Measurements from ENCODE around the gene LSM3.

LSM3 gene

DNA sequence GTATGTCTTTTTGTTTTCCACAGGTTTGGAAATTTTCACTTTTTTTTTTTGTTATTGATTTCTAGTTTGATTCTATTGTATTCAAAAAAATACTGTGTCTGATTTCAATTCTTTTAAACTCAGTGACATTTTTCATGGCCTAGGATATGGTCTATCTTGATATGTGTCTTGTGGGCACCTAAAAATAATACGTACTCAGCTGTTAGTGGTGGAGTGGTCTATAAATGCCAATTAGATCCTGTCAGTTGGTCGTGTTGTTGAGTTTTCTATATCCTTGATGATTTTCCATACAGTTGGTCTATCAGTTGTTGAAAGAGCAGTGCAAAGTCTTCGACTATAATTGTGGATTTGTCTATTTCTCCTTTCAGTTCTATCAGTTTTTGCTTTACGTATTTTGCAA, 61.7 kb downstream of the LSM3 start:
- no peak overlapping the region for H3K4me3 ChIP-seq (ENCODE audit: low read length)
- DNase-seq (ENCODE audit: low read depth) = no peak
- TF ChIP-seq, protein P1, sequence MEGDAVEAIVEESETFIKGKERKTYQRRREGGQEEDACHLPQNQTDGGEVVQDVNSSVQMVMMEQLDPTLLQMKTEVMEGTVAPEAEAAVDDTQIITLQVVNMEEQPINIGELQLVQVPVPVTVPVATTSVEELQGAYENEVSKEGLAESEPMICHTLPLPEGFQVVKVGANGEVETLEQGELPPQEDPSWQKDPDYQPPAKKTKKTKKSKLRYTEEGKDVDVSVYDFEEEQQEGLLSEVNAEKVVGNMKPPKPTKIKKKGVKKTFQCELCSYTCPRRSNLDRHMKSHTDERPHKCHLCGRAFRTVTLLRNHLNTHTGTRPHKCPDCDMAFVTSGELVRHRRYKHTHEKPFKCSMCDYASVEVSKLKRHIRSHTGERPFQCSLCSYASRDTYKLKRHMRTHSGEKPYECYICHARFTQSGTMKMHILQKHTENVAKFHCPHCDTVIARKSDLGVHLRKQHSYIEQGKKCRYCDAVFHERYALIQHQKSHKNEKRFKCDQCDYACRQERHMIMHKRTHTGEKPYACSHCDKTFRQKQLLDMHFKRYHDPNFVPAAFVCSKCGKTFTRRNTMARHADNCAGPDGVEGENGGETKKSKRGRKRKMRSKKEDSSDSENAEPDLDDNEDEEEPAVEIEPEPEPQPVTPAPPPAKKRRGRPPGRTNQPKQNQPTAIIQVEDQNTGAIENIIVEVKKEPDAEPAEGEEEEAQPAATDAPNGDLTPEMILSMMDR (IDR thresholded peaks at IDR 0.05; ENCODE audit: insufficient read depth, low read depth, low read length, missing control alignments) = no peak

DNA sequence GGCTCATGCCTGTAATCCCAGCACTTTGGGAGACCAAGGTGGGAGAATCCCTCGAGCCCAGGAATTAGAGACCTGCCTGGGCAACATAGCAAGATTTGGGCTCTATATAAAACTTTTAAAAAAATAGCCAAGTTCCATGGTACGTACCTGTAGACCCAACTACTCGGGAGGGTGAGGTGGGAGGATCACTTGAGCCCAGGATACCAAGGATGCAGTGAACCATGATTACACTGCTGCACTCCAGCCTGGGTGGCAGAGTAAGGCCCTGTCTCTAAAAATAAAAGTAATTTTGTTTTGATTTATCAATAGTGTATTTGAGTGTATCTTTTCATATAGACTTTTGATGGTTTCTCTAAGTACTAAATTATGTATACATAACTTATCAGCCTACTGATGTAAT, 63.1 kb downstream of the LSM3 start:
- no peak overlapping the region for H3K4me3 ChIP-seq (ENCODE audit: low read length)
- DNase-seq (ENCODE audit: low read depth) = no peak
- TF ChIP-seq, protein P1 (IDR thresholded peaks at IDR 0.05; ENCODE audit: insufficient read depth, low read depth, low read length, missing control alignments) = no peak

DNA sequence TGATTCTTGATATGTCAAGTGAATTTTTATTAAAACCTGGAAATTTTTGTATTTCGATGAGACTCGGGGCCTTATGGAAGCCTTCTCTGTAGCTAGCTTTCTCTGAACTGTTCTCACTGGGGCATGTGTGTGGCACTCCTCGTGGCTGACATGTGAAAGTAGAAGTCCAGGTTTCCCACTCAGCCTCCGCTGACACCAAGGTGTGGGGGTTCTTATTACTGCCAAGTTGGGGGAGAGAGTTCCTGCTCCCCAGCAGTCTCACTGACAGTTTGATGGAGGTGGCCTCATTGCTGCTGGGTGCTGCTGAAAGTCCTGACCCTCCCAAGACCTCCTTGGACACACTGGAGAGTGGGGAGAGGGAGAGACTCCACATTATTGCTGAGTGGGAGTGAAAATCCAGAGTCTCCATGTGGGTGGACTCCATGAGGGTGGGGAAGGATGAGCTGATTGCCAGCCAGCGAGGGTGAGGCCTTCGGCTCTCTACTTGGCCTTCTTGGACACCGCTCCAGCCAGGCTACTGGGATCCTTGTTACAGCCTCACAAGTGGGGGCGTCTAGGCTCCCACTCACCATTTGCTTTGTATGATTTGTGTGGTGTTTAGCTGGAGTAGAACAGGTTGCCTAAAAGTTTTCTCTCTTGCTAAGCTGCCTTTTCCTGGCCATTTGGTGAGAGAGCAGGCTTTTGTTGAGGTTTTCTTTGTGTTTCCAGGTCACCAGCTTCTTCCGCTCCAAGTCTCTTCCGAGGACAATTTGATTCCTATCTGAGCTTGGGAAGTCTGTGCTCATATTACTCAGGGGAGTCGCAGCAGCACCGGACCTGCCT, 64.1 kb downstream of the LSM3 start:
- no peak for DNase-seq (ENCODE audit: low read depth)
- TF ChIP-seq, protein P1 (IDR thresholded peaks at IDR 0.05; ENCODE audit: insufficient read depth, low read depth, low read length, missing control alignments) = no peak
- H3K4me3 ChIP-seq (ENCODE audit: low read length) = no peak overlapping the region

DNA sequence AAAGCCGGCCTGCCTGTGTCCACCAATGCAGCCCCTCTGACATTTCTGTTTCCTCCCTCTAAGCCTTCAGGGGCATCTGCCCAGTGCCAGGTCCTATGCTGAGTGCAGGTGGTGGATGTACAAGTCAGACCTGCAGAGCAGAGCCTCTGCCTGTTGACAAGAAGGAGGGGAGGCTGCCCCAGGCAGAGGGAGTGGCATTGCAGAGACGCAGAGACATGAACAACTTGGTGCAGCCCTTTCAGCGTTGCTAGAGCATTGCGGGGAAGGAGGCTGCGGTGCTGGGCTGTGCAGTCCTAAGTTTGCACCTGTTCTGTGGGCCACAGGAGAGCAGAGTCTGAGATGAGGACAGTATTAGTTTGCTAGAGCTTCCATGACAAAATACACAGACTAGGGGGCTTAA, 65.2 kb downstream of the LSM3 start:
- TF ChIP-seq, protein P1 (IDR thresholded peaks at IDR 0.05; ENCODE audit: insufficient read depth, low read depth, low read length, missing control alignments) = no peak
- no peak overlapping the region for H3K4me3 ChIP-seq (ENCODE audit: low read length)
- peak; percentile 75 for DNase-seq (ENCODE audit: low read depth)

DNA sequence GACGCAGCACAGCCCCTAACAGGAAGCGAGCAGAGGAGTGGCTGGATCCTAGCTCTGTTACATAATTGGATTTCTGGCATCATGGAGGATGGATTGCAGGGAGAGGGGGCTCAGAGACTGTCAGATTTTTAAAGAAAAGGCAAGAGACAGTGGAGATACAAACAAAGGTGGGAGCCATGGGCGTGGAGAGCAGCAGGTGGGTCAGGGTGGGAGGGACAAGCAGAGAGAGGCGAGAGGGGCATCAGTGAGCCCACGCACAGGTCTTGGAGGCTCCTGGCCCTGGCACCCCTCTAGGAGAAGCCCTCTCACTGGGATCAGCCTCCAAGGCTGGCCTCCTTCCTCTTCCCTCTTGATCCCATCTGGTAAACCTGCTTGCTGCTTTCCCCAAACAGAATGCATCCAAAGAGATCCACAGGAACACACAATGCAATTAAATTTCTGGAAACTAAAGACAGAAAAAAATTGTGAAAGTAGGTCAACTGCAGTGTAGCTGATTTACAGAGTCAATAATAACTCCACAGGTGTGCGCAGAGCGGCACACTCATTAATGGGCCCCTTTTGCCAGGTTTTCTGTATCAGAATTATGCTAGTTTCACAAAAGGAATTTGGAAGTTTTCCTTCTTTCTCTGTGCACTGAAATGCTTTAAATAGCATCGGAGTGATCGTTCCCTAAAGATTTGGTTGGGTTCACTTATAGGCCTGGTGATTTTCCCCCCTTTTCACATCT, 66.1 kb downstream of the LSM3 start:
- TF ChIP-seq, protein P1 (IDR thresholded peaks at IDR 0.05; ENCODE audit: insufficient read depth, low read depth, low read length, missing control alignments) = no peak
- no peak overlapping the region for H3K4me3 ChIP-seq (ENCODE audit: low read length)
- DNase-seq (ENCODE audit: low read depth) = no peak

DNA sequence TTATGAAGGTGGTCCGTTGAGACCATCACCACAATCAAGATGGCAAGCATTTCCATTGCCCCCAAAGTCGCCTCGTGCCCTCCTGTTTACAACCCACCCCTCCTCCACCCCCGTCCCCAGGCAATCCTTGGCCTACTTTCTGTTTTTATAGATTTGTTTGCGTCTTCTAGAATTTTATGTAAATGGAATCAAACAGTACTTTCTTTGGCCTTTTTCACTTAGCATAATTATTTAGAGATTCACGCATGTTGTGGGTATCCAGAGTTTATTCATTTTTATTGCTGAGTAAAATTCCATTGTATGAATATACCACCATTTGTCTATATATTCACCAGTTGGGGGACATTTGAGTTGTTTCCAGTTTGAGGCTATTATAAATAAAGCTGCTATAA, 66.6 kb downstream of the LSM3 start:
- H3K4me3 ChIP-seq (ENCODE audit: low read length) = no peak overlapping the region
- TF ChIP-seq, protein P1 (IDR thresholded peaks at IDR 0.05; ENCODE audit: insufficient read depth, low read depth, low read length, missing control alignments) = no peak
- DNase-seq (ENCODE audit: low read depth) = no peak

Data from epithelial cell of esophagus (primary cell).